CD14-positive monocyte (primary cell): ENCODE data around the gene SCUBE2. TPM values are rescaled to one million over a fixed set of nuclear protein-coding genes. Genes with fewer than 3 reads are reported as not detected.

Experiments used
- DNase-seq, 3 donors: peaks; one replicate each; pipeline ENCODE4 v3.0.0-alpha.2; 2011 to 2022
- H2AFZ ChIP-seq: 2 replicates; pipeline ENCODE4 v1.6.0; 2012; ENCODE audit warnings: mild to moderate bottlenecking, low read depth, low read length, inconsistent platforms; ENCODE audit not compliant: insufficient read depth, poor library complexity, severe bottlenecking
- H3K27ac ChIP-seq, 2 donors: 1 replicate in 1 of 2; 2 replicates in 1 of 2; pipeline ENCODE4 v1.5.1; 2012 to 2013; ENCODE audit warnings: low read length in 2 of 2, control low read depth in 1 of 2, inconsistent platforms in 1 of 2, low read depth in 1 of 2, mild to moderate bottlenecking in 1 of 2
- H3K27me3 ChIP-seq, 2 donors: one replicate each; pipeline versions ENCODE4 v1.6.0 to v1.6.1; 2011 to 2013; ENCODE audit warnings: low read length in 2 of 2; ENCODE audit not compliant: control insufficient read depth in 2 of 2, insufficient read depth in 2 of 2
- H3K36me3 ChIP-seq, 2 donors: replicated peaks in 1 of 2; 1 replicate in 1 of 2; 2 replicates in 1 of 2; pipeline versions ENCODE4 v1.5.1 to v1.6.1; 2012 to 2013; ENCODE audit warnings: low read length in 2 of 2, control low read depth in 1 of 2, inconsistent platforms in 1 of 2, mild to moderate bottlenecking in 1 of 2; ENCODE audit not compliant: insufficient read depth in 2 of 2, control insufficient read depth in 1 of 2
- H3K4me1 ChIP-seq, 2 donors: 1 replicate in 1 of 2; 2 replicates in 1 of 2; pipeline versions ENCODE4 v1.5.1 to v1.6.1; 2012 to 2013; ENCODE audit warnings: low read length in 2 of 2, control low read depth in 1 of 2, inconsistent platforms in 1 of 2, mild to moderate bottlenecking in 1 of 2, moderate library complexity in 1 of 2; ENCODE audit not compliant: insufficient read depth in 2 of 2, control insufficient read depth in 1 of 2
- H3K4me2 ChIP-seq: replicated peaks from 2 replicates; pipeline ENCODE3; 2012; ENCODE audit warnings: low read length, moderate library complexity, mild to moderate bottlenecking; ENCODE audit not compliant: poor library complexity, severe bottlenecking; ENCODE audit errors: extremely low read depth
- H3K4me3 ChIP-seq, 3 experiments: fragments of 200-600 bp in 1 of 3; sonication (generic) in 1 of 3; replicated peaks in 1 of 3; 1 replicate in 2 of 3; 2 replicates in 1 of 3; pipeline ENCODE4 v1.5.1; 2011 to 2013; ENCODE audit warnings: low read length in 3 of 3, mild to moderate bottlenecking in 3 of 3, control low read depth in 2 of 3, low read depth in 2 of 3, inconsistent platforms in 1 of 3, moderate library complexity in 1 of 3
- H3K79me2 ChIP-seq: 2 replicates; pipeline ENCODE4 v1.6.0; 2012; ENCODE audit warnings: mild to moderate bottlenecking, control low read depth, inconsistent platforms, low read length, moderate library complexity; ENCODE audit not compliant: insufficient read depth
- H3K9ac ChIP-seq: 2 replicates; pipeline ENCODE4 v1.6.0; 2017; ENCODE audit warnings: low read length, mild to moderate bottlenecking; ENCODE audit not compliant: insufficient read depth, poor library complexity, severe bottlenecking
- H3K9me3 ChIP-seq, 2 donors: replicated peaks in 1 of 2; 1 replicate in 1 of 2; 2 replicates in 1 of 2; pipeline versions ENCODE4 v1.5.1 to v1.6.1; 2012 to 2013; ENCODE audit warnings: low read length in 2 of 2, control low read depth in 1 of 2; ENCODE audit not compliant: control insufficient read depth in 1 of 2, insufficient read depth in 1 of 2
- H4K20me1 ChIP-seq: 2 replicates; pipeline ENCODE4 v1.6.0; 2012; ENCODE audit warnings: mild to moderate bottlenecking, low read length, control low read depth, moderate library complexity; ENCODE audit not compliant: insufficient read depth
- H3K27ac Mint-ChIP-seq, 7 donors: one replicate each; pipeline ENCODE4 v1.8.0; 2020; ENCODE audit warnings: mild to moderate bottlenecking in 7 of 7, mixed read lengths in 7 of 7, moderate library complexity in 6 of 7, inconsistent platforms in 2 of 7
- H3K27me3 Mint-ChIP-seq, 3 donors: one replicate each; pipeline ENCODE4 v1.8.0; 2021 to 2022; ENCODE audit warnings: low read depth in 3 of 3, mild to moderate bottlenecking in 3 of 3, mixed read lengths in 3 of 3, moderate library complexity in 3 of 3, inconsistent platforms in 1 of 3
- H3K36me3 Mint-ChIP-seq, 2 donors: one replicate each; pipeline ENCODE4 v1.8.0; 2020; ENCODE audit warnings: mixed read lengths in 2 of 2, inconsistent platforms in 1 of 2, mild to moderate bottlenecking in 1 of 2
- H3K4me1 Mint-ChIP-seq: one replicate; pipeline ENCODE4 v1.8.0; 2020; ENCODE audit warnings: mild to moderate bottlenecking, mixed read lengths
- H3K4me3 Mint-ChIP-seq, 2 donors: one replicate each; pipeline ENCODE4 v1.8.0; 2020; ENCODE audit warnings: mild to moderate bottlenecking in 2 of 2, mixed read lengths in 2 of 2, moderate library complexity in 1 of 2
- H3K9me3 Mint-ChIP-seq, 7 donors: one replicate each; pipeline ENCODE4 v1.8.0; 2020 to 2022; ENCODE audit warnings: mixed read lengths in 7 of 7, mild to moderate bottlenecking in 6 of 7, moderate library complexity in 6 of 7, inconsistent platforms in 2 of 7
- WGBS: methylation state at CpG from one replicate; pipeline ENCODE4 v1.1.5; 2013; ENCODE audit warnings: missing lambda C conversion rate; ENCODE audit not compliant: insufficient coverage; 5-methylcytosine and 5-hydroxymethylcytosine counted together
- intact Hi-C, 2 donors: fragments of 100-400 bp; cut with micrococcal nuclease; formaldehyde crosslinking; loops; one replicate each; pipeline versions ENCODE4 v1.15.0 to v1.15.1; 2023
- polyA plus RNA-seq, 3 donors: library from polyadenylated mRNA; depleted of rRNA in 1 of 3; unstranded in 2 of 3; stranded (reverse) in 1 of 3; fragments of 300-500 nt in 2 of 3; fragments of >200 nt in 1 of 3; fragmentation: Illumina TruSeq in 2 of 3; gene quantifications; 1 replicate in 2 of 3; 2 replicates in 1 of 3; pipeline ENCODE4 v1.2.3, GENCODE V29; 2012 to 2021
- TF ChIP-seq, protein P1 (sequence below): fragments of 200-600 bp; IDR thresholded peaks from one replicate; pipeline ENCODE4 v1.8.0; 2022; ENCODE audit warnings: antibody characterized with exemption, mild to moderate bottlenecking

SCUBE2 gene
- polyA plus RNA-seq, 3 donors: 0.21 to 0.36 TPM; not detected in 1

DNA sequence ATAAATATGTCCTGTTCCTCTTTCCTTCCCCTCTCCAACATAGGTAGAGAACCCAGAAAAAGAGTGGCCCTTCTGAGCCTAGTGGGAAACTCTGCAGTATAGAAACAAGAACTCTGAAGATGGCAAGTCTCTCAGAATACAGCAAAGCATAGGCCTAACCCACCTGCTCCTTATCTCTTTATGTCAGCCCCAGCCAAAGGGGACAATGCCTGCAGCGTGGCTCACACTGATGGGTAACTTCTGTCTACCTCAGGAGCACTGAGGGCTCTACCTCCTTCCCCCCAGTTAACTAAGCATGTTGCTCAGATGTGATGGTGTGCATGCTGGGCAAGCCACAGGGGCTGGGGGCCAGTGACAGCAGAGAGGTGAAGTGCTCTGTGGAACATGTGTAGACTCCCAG, 82.7 kb downstream of the SCUBE2 start:
- no peak for DNase-seq
- Histone ChIP-seq H3K9ac (no peak overlapping the region), H3K27ac (no peak overlapping the region), H3K79me2 (no peaks in the 10 kb centered on the region), H3K4me3 (no peak overlapping the region), H3K4me2 (no peak overlapping the region), H2AFZ (no peak overlapping the region), H3K4me1 (peaks cover 7 to 10% of the 10 kb centered on the region in 2 donors), H4K20me1 (no peaks in the 10 kb centered on the region), H3K9me3 (no peaks in the 10 kb centered on the region), H3K27me3 (peaks cover 20 to 30% of the 10 kb centered on the region in 2 donors), H3K36me3 (no peaks in the 10 kb centered on the region)
- intact Hi-C loops: loop anchor here in 1 of 2 donors (10.0 kb wide), 1 partner anchor 146 kb away; no protein-coding TSS in a partner anchor
- Mint-ChIP-seq H3K4me1 (peaks cover 3% of the 10 kb centered on the region), H3K27ac (no peak overlapping the region), H3K36me3 (peaks cover 0 to 9% of the 10 kb centered on the region in 2 donors), H3K27me3 (peaks cover 23 to 36% (median 28%) of the 10 kb centered on the region in 3 donors), H3K4me3 (no peak overlapping the region), H3K9me3 (peaks cover 2 to 11% (median 8%) of the 10 kb centered on the region in 7 donors)
- TF ChIP-seq, protein P1, sequence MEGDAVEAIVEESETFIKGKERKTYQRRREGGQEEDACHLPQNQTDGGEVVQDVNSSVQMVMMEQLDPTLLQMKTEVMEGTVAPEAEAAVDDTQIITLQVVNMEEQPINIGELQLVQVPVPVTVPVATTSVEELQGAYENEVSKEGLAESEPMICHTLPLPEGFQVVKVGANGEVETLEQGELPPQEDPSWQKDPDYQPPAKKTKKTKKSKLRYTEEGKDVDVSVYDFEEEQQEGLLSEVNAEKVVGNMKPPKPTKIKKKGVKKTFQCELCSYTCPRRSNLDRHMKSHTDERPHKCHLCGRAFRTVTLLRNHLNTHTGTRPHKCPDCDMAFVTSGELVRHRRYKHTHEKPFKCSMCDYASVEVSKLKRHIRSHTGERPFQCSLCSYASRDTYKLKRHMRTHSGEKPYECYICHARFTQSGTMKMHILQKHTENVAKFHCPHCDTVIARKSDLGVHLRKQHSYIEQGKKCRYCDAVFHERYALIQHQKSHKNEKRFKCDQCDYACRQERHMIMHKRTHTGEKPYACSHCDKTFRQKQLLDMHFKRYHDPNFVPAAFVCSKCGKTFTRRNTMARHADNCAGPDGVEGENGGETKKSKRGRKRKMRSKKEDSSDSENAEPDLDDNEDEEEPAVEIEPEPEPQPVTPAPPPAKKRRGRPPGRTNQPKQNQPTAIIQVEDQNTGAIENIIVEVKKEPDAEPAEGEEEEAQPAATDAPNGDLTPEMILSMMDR: no peak
- WGBS: no CpG with 5 or more reads among the region's 1 CpG

DNA sequence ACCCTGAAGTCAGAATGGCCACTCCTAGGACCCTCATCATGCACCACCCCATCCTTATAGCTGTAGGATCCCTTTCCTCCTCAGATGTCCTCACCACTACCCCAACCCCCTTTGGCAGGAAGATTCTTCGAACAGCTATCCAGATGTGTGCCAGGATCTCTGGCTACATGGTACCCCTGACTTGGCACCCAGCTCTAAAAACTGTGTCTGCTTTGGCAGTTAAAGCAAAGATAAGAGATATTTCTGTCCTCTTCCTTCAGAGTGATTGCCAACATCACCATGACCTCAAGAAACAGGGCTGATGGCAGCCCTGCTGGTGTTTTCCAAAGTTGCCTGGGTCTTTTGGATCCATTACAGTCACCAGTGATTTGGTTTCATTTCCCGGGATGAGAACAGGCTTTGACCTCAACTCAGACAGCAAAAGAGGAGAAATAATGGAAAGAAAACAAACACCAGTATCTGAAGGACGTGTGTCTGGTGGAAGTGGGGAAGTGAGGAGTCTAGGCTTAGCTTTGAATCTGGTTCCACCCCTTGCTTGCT, 83.3 kb downstream of the SCUBE2 start:
- H3K9ac ChIP-seq: no peak overlapping the region
- Mint-ChIP-seq H3K4me1 (peaks cover 7% of the 10 kb centered on the region), H3K36me3 (peaks cover 3 to 12% of the 10 kb centered on the region in 2 donors), H3K4me3 (no peak overlapping the region), H3K27ac (no peak overlapping the region), H3K27me3 (peaks cover 27 to 40% (median 32%) of the 10 kb centered on the region in 3 donors), H3K9me3 (peaks cover 4 to 15% (median 8%) of the 10 kb centered on the region in 7 donors)
- WGBS: no CpG with 5 or more reads among the region's 3 CpGs
- peaks cover 13 to 16% of the 10 kb centered on the region in 2 donors for H3K4me1 ChIP-seq
- H4K20me1 ChIP-seq: no peaks in the 10 kb centered on the region
- H3K79me2 ChIP-seq: no peaks in the 10 kb centered on the region
- intact Hi-C loops: loop anchor here in 1 of 2 donors (10.0 kb wide), 1 partner anchor 147 kb away; no protein-coding TSS in a partner anchor
- no peak overlapping the region for H2AFZ ChIP-seq
- H3K27me3 ChIP-seq: peaks cover 23 to 34% of the 10 kb centered on the region in 2 donors
- no peaks in the 10 kb centered on the region for H3K9me3 ChIP-seq
- no peak overlapping the region for H3K27ac ChIP-seq
- H3K4me2 ChIP-seq: no peak overlapping the region
- no peak overlapping the region for H3K4me3 ChIP-seq
- DNase-seq: no peak
- TF ChIP-seq, protein P1: no peak
- no peaks in the 10 kb centered on the region for H3K36me3 ChIP-seq
